Bronchial epithelial cell (primary cell): ENCODE data around the gene CREB5. TPM values are rescaled to one million over a fixed set of nuclear protein-coding genes. Genes with fewer than 3 reads are reported as not detected.

Experiments used
- DNase-seq: peaks from one replicate; pipeline ENCODE4 v3.0.0-alpha.2; 2010; ENCODE audit warnings: low read depth
- FAIRE-seq: peaks from 2 replicates; lab custom pipeline; 2011; peaks lifted over from hg19 to GRCh38; lab: Jason Lieb, UNC
- H3K27me3 ChIP-seq: 2 replicates; pipeline ENCODE4 v1.5.1; 2011; ENCODE audit warnings: low read length; ENCODE audit not compliant: control insufficient read depth, insufficient read depth
- H3K36me3 ChIP-seq: 2 replicates; pipeline ENCODE4 v1.5.1; 2011; ENCODE audit warnings: low read length; ENCODE audit not compliant: control insufficient read depth, insufficient read depth
- H3K4me3 ChIP-seq: 2 replicates; pipeline ENCODE4 v1.5.1; 2011; ENCODE audit warnings: mild to moderate bottlenecking, low read depth, low read length, control low read depth
- CTCF ChIP-seq: IDR thresholded peaks from 2 replicates; pipeline ENCODE4 v1.5.1; 2011; ENCODE audit warnings: mild to moderate bottlenecking, moderate library complexity, low read length, control low read depth, inconsistent platforms; ENCODE audit not compliant: insufficient read depth, severe bottlenecking
- total RNA-seq: library from RNA; depleted of rRNA; stranded (reverse); fragments of >200 nt; gene quantifications from 2 replicates; pipeline ENCODE4 v1.2.1, GENCODE V29; 2014

CREB5 gene
- total RNA-seq, 1 donor from 2014 or later = 2.1 TPM

GRCh38 chr7:28649811-28650210 lies 237.5 kb downstream of the CREB5 start:
- TF ChIP-seq CTCF = no peak
- no peaks in the 10 kb centered on the region for H3K36me3 ChIP-seq
- H3K27me3 ChIP-seq = no peaks in the 10 kb centered on the region
- FAIRE-seq (no peak), DNase-seq (no peak)
- no peak overlapping the region for H3K4me3 ChIP-seq

- no peak for TF ChIP-seq CTCF
- no peak for DNase-seq
- Histone ChIP-seq H3K27me3 (no peaks in the 10 kb centered on the region), H3K36me3 (no peaks in the 10 kb centered on the region), H3K4me3 (no peak overlapping the region)
- no peak for FAIRE-seq
Observed at GRCh38 chr7:28654110-28654509, 241.8 kb downstream of the CREB5 start.

GRCh38 chr7:28656529-28656928 lies 244.2 kb downstream of the CREB5 start:
- no peak for DNase-seq
- Histone ChIP-seq H3K4me3 (no peak overlapping the region), H3K36me3 (no peaks in the 10 kb centered on the region), H3K27me3 (no peaks in the 10 kb centered on the region)
- FAIRE-seq = no peak
- no peak for TF ChIP-seq CTCF

GRCh38 chr7:28658381-28658780 lies 246.1 kb downstream of the CREB5 start:
- DNase-seq (no peak), FAIRE-seq (no peak)
- Histone ChIP-seq H3K36me3 (no peaks in the 10 kb centered on the region), H3K4me3 (no peak overlapping the region), H3K27me3 (no peaks in the 10 kb centered on the region)
- no peak for TF ChIP-seq CTCF

- FAIRE-seq = no peak
- TF ChIP-seq CTCF = no peak
- no peak for DNase-seq
Observed at GRCh38 chr7:28660132-28660531, 247.8 kb downstream of the CREB5 start.

More at GRCh38 chr7:28660132-28660531, 247.8 kb downstream of the CREB5 start:
- Histone ChIP-seq H3K36me3 (no peaks in the 10 kb centered on the region), H3K4me3 (no peak overlapping the region), H3K27me3 (no peaks in the 10 kb centered on the region)
